ACHN (cell line): ENCODE measurements around the gene SYT9.

Experiments used
- DNase-seq: peaks from one replicate; pipeline ENCODE4 v3.0.0-alpha.2; 2015
- in situ Hi-C: cut with HindIII; loops from 2 replicates; pipeline ENCODE4 v1.10.0; 2017; ENCODE audit warnings: low sequenced_read_pairs, low pct_ligation_motif_present, low pct_unique_long_range_greater_than_20kb

The SYT9 gene

GRCh38 chr11:7444091-7444981, 192.6 kb downstream of the SYT9 start:
- DNase-seq, result no peak
- in situ Hi-C loops, result no loop called here

- no peak for DNase-seq
- in situ Hi-C loops, result no loop called here
Observed at GRCh38 chr11:7445564-7445963, 193.9 kb downstream of the SYT9 start.

- DNase-seq, result no peak
- in situ Hi-C loops, result no loop called here
Observed at GRCh38 chr11:7448201-7448600, 196.5 kb downstream of the SYT9 start.

GRCh38 chr11:7449211-7449840, 197.6 kb downstream of the SYT9 start:
- in situ Hi-C loops, result no loop called here
- DNase-seq, result no peak

GRCh38 chr11:7449841-7450214, 198.1 kb downstream of the SYT9 start:
- in situ Hi-C loops, result no loop called here

GRCh38 chr11:7450836-7451235, 199.1 kb downstream of the SYT9 start:
- no peak for DNase-seq
- in situ Hi-C loops, result no loop called here

More at GRCh38 chr11:7449841-7450214, 198.1 kb downstream of the SYT9 start:
- DNase-seq, result no peak

- DNase-seq, result no peak
- in situ Hi-C loops, result no loop called here
Observed at GRCh38 chr11:7451520-7451919, 199.8 kb downstream of the SYT9 start.

GRCh38 chr11:7451952-7452494, 200.3 kb downstream of the SYT9 start:
- DNase-seq, result no peak
- in situ Hi-C loops, result no loop called here

GRCh38 chr11:7454854-7455253, 203.2 kb downstream of the SYT9 start:
- DNase-seq, result no peak
- in situ Hi-C loops, result no loop called here

GRCh38 chr11:7457211-7457610, 205.5 kb downstream of the SYT9 start:
- no peak for DNase-seq
- in situ Hi-C loops, result no loop called here

- in situ Hi-C loops, result no loop called here
- DNase-seq, result no peak
Observed at GRCh38 chr11:7462706-7463105, 211.0 kb downstream of the SYT9 start.

GRCh38 chr11:7467652-7468051, 215.9 kb downstream of the SYT9 start:
- in situ Hi-C loops, result no loop called here
- DNase-seq, result no peak

GRCh38 chr11:7469351-7469865, 217.7 kb downstream of the SYT9 start:
- in situ Hi-C loops, result no loop called here
- no peak for DNase-seq

GRCh38 chr11:7471071-7471470, 219.4 kb downstream of the SYT9 start:
- no peak for DNase-seq
- in situ Hi-C loops, result no loop called here

- no peak for DNase-seq
- in situ Hi-C loops, result no loop called here
Observed at GRCh38 chr11:7473717-7474116, 222.0 kb downstream of the SYT9 start.

- no peak for DNase-seq
- in situ Hi-C loops, result no loop called here
Observed at GRCh38 chr11:7480113-7480512, 228.4 kb downstream of the SYT9 start.

- DNase-seq, result no peak
- in situ Hi-C loops, result no loop called here
Observed at GRCh38 chr11:7484131-7484530, 232.4 kb downstream of the SYT9 start.

- DNase-seq, result no peak
- in situ Hi-C loops, result no loop called here
Observed at GRCh38 chr11:7484645-7485044, 232.9 kb downstream of the SYT9 start.

GRCh38 chr11:7485186-7486097, 233.7 kb downstream of the SYT9 start, which contains the start of gene OLFML1:
OLFML1 (plus strand) TSS chr11:7485506; CDS start chr11:7485876, 370 bp downstream.
- DNase-seq, result no peak
- in situ Hi-C loops, result no loop called here
